ENCODE results near the gene TMEM259.

DNA sequence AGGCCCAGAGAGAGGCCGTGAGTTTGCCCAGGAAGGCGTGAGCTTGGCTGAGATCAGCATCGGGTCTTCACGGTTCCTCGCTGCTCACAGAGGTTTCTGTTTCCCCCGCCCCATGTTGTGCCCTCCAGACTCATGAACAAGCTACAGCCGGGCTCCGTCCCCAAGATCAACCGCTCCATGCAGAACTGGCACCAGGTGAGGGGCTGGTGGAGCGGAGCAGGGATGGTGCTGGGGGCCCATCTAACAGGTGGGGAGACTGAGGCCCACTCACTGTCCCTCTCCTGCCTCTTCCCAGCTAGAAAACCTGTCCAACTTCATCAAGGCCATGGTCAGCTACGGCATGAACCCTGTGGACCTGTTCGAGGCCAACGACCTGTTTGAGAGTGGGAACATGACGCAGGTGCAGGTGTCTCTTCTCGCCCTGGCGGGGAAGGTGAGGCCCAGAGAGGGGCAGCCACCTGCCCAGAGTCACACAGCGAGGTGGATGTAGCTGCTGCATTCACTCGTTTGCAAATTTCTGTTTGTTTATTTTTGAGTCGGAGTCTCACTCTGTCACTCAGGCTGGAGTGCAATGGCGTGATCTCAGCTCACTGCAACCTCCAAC is 11.4 kb upstream of the TMEM259 start:
- TF ChIP-seq EZH2 (IDR thresholded peaks at IDR 0.05; ENCODE audit: low read depth): no peak
- TF ChIP-seq, protein P1, sequence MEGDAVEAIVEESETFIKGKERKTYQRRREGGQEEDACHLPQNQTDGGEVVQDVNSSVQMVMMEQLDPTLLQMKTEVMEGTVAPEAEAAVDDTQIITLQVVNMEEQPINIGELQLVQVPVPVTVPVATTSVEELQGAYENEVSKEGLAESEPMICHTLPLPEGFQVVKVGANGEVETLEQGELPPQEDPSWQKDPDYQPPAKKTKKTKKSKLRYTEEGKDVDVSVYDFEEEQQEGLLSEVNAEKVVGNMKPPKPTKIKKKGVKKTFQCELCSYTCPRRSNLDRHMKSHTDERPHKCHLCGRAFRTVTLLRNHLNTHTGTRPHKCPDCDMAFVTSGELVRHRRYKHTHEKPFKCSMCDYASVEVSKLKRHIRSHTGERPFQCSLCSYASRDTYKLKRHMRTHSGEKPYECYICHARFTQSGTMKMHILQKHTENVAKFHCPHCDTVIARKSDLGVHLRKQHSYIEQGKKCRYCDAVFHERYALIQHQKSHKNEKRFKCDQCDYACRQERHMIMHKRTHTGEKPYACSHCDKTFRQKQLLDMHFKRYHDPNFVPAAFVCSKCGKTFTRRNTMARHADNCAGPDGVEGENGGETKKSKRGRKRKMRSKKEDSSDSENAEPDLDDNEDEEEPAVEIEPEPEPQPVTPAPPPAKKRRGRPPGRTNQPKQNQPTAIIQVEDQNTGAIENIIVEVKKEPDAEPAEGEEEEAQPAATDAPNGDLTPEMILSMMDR (conservative IDR thresholded peaks at IDR 0.05): no peak
